HL-60 (cell line): ENCODE measurements around the gene MYO1D.

Experiments
- DNase-seq, 2 experiments: peaks; one replicate each; pipeline ENCODE4 v3.0.0-alpha.2; 2010 to 2020; ENCODE audit warnings: low read depth in 1 of 2, low spot score in 1 of 2
- H3K27ac ChIP-seq: fragments of 250-450 bp; sonication (Bioruptor Pico); replicated peaks from 2 replicates; pipeline ENCODE4 v1.5.1; 2020; ENCODE audit warnings: mild to moderate bottlenecking, moderate library complexity
- H3K27me3 ChIP-seq: fragments of 250-450 bp; sonication (Bioruptor Pico); 2 replicates; pipeline ENCODE4 v1.5.1; 2021; ENCODE audit warnings: mild to moderate bottlenecking, moderate library complexity; ENCODE audit not compliant: insufficient read depth, poor library complexity, severe bottlenecking
- H3K4me3 ChIP-seq: replicated peaks from 2 replicates; pipeline ENCODE4 v1.5.1; 2011; ENCODE audit warnings: mild to moderate bottlenecking, control low read depth, low read length; ENCODE audit not compliant: insufficient read depth
- CTCF ChIP-seq: IDR thresholded peaks from one replicate; pipeline ENCODE4 v1.5.1; 2011; ENCODE audit warnings: low read length, control low read depth, inconsistent platforms; ENCODE audit not compliant: insufficient read depth
- GABPA ChIP-seq: IDR thresholded peaks from 2 replicates; pipeline ENCODE4 v1.6.1; 2012; ENCODE audit warnings: low read depth
- POLR2AphosphoS5 ChIP-seq: IDR thresholded peaks from 2 replicates; pipeline ENCODE4 v1.6.1; 2012; ENCODE audit warnings: low read depth
- REST ChIP-seq: IDR thresholded peaks from 2 replicates; pipeline ENCODE4 v1.6.1; 2012; ENCODE audit warnings: low read depth; ENCODE audit not compliant: insufficient replicate concordance
- SPI1 ChIP-seq: IDR thresholded peaks from 2 replicates; pipeline ENCODE4 v1.6.1; 2012; ENCODE audit warnings: low read depth, mild to moderate bottlenecking, borderline replicate concordance

Gene MYO1D

GRCh38 chr17:32709562-32709961 lies 167.4 kb downstream of the MYO1D start:
- Histone ChIP-seq H3K27ac (no peak overlapping the region), H3K4me3 (no peak overlapping the region), H3K27me3 (peaks cover 5% of the 10 kb centered on the region)
- TF ChIP-seq CTCF, result no peak
- TF ChIP-seq POLR2AphosphoS5, result no peak
- no peak for TF ChIP-seq SPI1
- no peak for TF ChIP-seq GABPA
- no peak for TF ChIP-seq REST
- DNase-seq, result no peak

- Histone ChIP-seq H3K27me3 (peaks cover 2% of the 10 kb centered on the region), H3K27ac (no peak overlapping the region), H3K4me3 (no peak overlapping the region)
- no peak for DNase-seq
- no peak for TF ChIP-seq SPI1
- TF ChIP-seq CTCF, result no peak
These were observed 175.1 kb downstream of the MYO1D start for GRCh38 chr17:32701871-32702270.

- Histone ChIP-seq H3K27me3 (peaks cover 2% of the 10 kb centered on the region), H3K4me3 (no peak overlapping the region), H3K27ac (no peak overlapping the region)
- no peak for TF ChIP-seq POLR2AphosphoS5
- no peak for TF ChIP-seq REST
- no peak for DNase-seq
These were observed 177.7 kb downstream of the MYO1D start for GRCh38 chr17:32699247-32699646.

- DNase-seq, result no peak
- Histone ChIP-seq H3K27me3 (peaks cover 2% of the 10 kb centered on the region), H3K27ac (no peak overlapping the region), H3K4me3 (no peak overlapping the region)
- TF ChIP-seq POLR2AphosphoS5 (no peak), REST (no peak), CTCF (no peak), SPI1 (no peak), GABPA (no peak)
These were observed 178.9 kb downstream of the MYO1D start for GRCh38 chr17:32697728-32698625.
